ENCODE data around the gene TMEM53.

GRCh38 chr1:44620072-44620471 is 54.2 kb downstream of the TMEM53 start:
- TF ChIP-seq CTCF (IDR thresholded peaks at IDR 0.05): no peak
- no peak for TF ChIP-seq POLR2A (IDR thresholded peaks at IDR 0.05)
- TF ChIP-seq EP300 (IDR thresholded peaks at IDR 0.05): no peak

Measured in stomach (tissue), 4 donors.